Adrenal gland (tissue), 5 donors: ENCODE results near the gene NPAS4.

Source experiments
- CTCF ChIP-seq, 6 experiments: fragments of 450-650 bp in 4 of 6; fragments of 200-600 bp in 2 of 6; sonication (generic) in 1 of 6; IDR thresholded peaks; 1 replicate in 5 of 6; 2 replicates in 1 of 6; pipeline versions ENCODE4 v1.5.1 to v1.8.0; 2016 to 2021; ENCODE audit warnings: antibody characterized with exemption in 6 of 6, mild to moderate bottlenecking in 2 of 6, moderate library complexity in 1 of 6
- POLR2A ChIP-seq, 2 donors: fragments of 450-650 bp; IDR thresholded peaks; one replicate each; pipeline ENCODE4 v1.6.1; 2017; ENCODE audit warnings: antibody characterized with exemption in 2 of 2, mild to moderate bottlenecking in 2 of 2, moderate library complexity in 1 of 2
- donor health status: DM: no; HTN: no; CAD: no.

GRCh38 chr11:66470015-66470414, 49.2 kb downstream of the NPAS4 start:
- TF ChIP-seq CTCF (IDR thresholded peaks at IDR 0.05): no peak
- TF ChIP-seq POLR2A (IDR thresholded peaks at IDR 0.05): no peak
